K562 (cell line): ENCODE results near the gene BORCS5. TPM values are rescaled to one million over a fixed set of nuclear protein-coding genes. Genes with fewer than 3 reads are reported as not detected.

Experiments
- ATAC-seq: fragments of 200-7000 bp; cut with Tn5 transposase; 3 replicates; pipeline ENCODE4 v1.9.1; 2020; ENCODE audit warnings: moderate library complexity
- BruUV-seq: library from RNA; stranded (reverse); fragments of 400-500 nt; replicated peaks from 2 replicates; lab custom pipeline; 2021; lab: Mats Ljungman, UMichigan
- CTCF ChIA-PET: fragments of 300-600 bp; formaldehyde crosslinking; extraction: SDS; loops from one replicate; lab custom pipeline; 2021; ENCODE audit warnings: low intra/inter-chr PET ratio; lab: Yijun Ruan, JAX
- POLR2A ChIA-PET: fragments of 300-600, 350-650 bp; sonication (Branson Sonifier 250); formaldehyde crosslinking; extraction: SDS; loops from one replicate; lab custom pipeline; 2021; ENCODE audit warnings: antibody characterized with exemption, inconsistent platforms; lab: Yijun Ruan, JAX
- DNase-seq, 4 experiments: peaks; one replicate each; pipeline versions ENCODE4 v3.0.0 to v3.0.0-alpha.2; 2011 to 2018; ENCODE audit warnings: low spot score in 3 of 4, mixed read lengths in 3 of 4; ENCODE audit errors: extremely low read depth in 1 of 4
- FAIRE-seq: peaks from 2 replicates; lab custom pipeline; 2011; peaks lifted over from hg19 to GRCh38; lab: Jason Lieb, UNC
- H2AFZ ChIP-seq: 2 replicates; pipeline ENCODE4 v1.6.0; 2011; ENCODE audit warnings: low read depth, low read length, control low read depth, inconsistent platforms
- H3K27ac ChIP-seq: fragments of 200-600 bp; 3 replicates; pipeline ENCODE4 v1.8.0; 2011; ENCODE audit warnings: low read depth, mild to moderate bottlenecking, control low read depth, inconsistent platforms, low read length, moderate library complexity, mixed read lengths; ENCODE audit errors: extremely low read depth
- H3K27me3 ChIP-seq, 2 experiments: fragments of 300-600 bp in 1 of 2; 2 replicates in 1 of 2; 3 replicates in 1 of 2; pipeline versions ENCODE4 v1.6.0 to v1.8.0; 2011; ENCODE audit warnings: inconsistent platforms in 2 of 2, low read length in 2 of 2, mild to moderate bottlenecking in 1 of 2, mixed read lengths in 1 of 2, moderate library complexity in 1 of 2; ENCODE audit not compliant: control insufficient read depth in 2 of 2, insufficient read depth in 2 of 2
- H3K36me3 ChIP-seq: fragments of 300-600 bp; 3 replicates; pipeline ENCODE4 v1.8.0; 2011; ENCODE audit warnings: mild to moderate bottlenecking, low read length, inconsistent platforms; ENCODE audit not compliant: control insufficient read depth, insufficient read depth
- H3K4me1 ChIP-seq, 2 experiments: fragments of 200-600 bp in 1 of 2; replicated peaks in 1 of 2; 2 replicates in 1 of 2; 3 replicates in 1 of 2; pipeline versions ENCODE4 v1.5.1 to v1.8.0; 2011; ENCODE audit warnings: inconsistent platforms in 2 of 2, low read length in 2 of 2, mild to moderate bottlenecking in 1 of 2, mixed read lengths in 1 of 2, moderate library complexity in 1 of 2; ENCODE audit not compliant: control insufficient read depth in 2 of 2, insufficient read depth in 2 of 2
- H3K4me2 ChIP-seq: 2 replicates; pipeline ENCODE4 v1.6.1; 2011; ENCODE audit warnings: low read length, control low read depth, inconsistent platforms, mixed read lengths; ENCODE audit not compliant: insufficient read depth
- H3K4me3 ChIP-seq: fragments of 200-600 bp; sonication (generic), shearing (Covaris generic); 2 replicates; pipeline ENCODE4 v1.5.1; 2016; ENCODE audit warnings: control low read depth, inconsistent platforms
- H3K79me2 ChIP-seq: fragments of 200-600 bp; 3 replicates; pipeline ENCODE4 v1.8.0; 2011; ENCODE audit warnings: low read length, inconsistent platforms; ENCODE audit not compliant: control insufficient read depth, insufficient read depth
- H3K9ac ChIP-seq, 2 experiments: 2 replicates each; pipeline versions ENCODE4 v1.6.0 to v1.6.1; 2011; ENCODE audit warnings: low read depth in 2 of 2, low read length in 2 of 2, control low read depth in 1 of 2, inconsistent platforms in 1 of 2, mild to moderate bottlenecking in 1 of 2, mixed read lengths in 1 of 2; ENCODE audit not compliant: insufficient read depth in 1 of 2
- H3K9me1 ChIP-seq: one replicate; pipeline ENCODE4 v1.6.0; 2011; ENCODE audit warnings: inconsistent platforms, mild to moderate bottlenecking, low read length, moderate library complexity; ENCODE audit not compliant: control insufficient read depth, insufficient read depth
- H3K9me3 ChIP-seq: replicated peaks from 2 replicates; pipeline ENCODE4 v1.5.1; 2011; ENCODE audit warnings: low read depth, low read length, inconsistent platforms; ENCODE audit not compliant: control insufficient read depth, insufficient read depth
- H4K20me1 ChIP-seq: replicated peaks from 2 replicates; pipeline ENCODE4 v1.6.1; 2011; ENCODE audit warnings: low read length, inconsistent platforms, mixed read lengths; ENCODE audit not compliant: control insufficient read depth, insufficient read depth
- ZNF282 ChIP-seq: sonication (generic); formaldehyde crosslinking; IDR thresholded peaks from 2 replicates; pipeline ENCODE4 v1.8.1; 2023; ENCODE audit warnings: missing genetic modification reagents
- ZNF561 ChIP-seq: fragments of 450-650 bp; formaldehyde crosslinking; conservative IDR thresholded peaks from 2 replicates; pipeline ENCODE4 v1.4.0; 2020; ENCODE audit warnings: mild to moderate bottlenecking, moderate library complexity
- WGBS: fragments of 100-300 bp; shearing (Covaris generic); methylation state at CpG from one replicate; pipeline ENCODE4 v1.1.6; 2016; ENCODE audit warnings: low coverage, mixed read lengths; ENCODE audit not compliant: insufficient coverage; ENCODE audit errors: missing lambda C conversion rate; 5-methylcytosine and 5-hydroxymethylcytosine counted together
- in situ Hi-C: fragments of 300-500 bp; cut with MboI; formaldehyde crosslinking; loops from 4 replicates; pipeline ENCODE4 v1.15.0; 2018; ENCODE audit warnings: inconsistent platforms, mixed read lengths
- intact Hi-C: fragments of 100-400 bp; cut with micrococcal nuclease; formaldehyde crosslinking; loops from 2 replicates; pipeline ENCODE4 v1.14.2; 2022
- polyA plus RNA-seq, 8 experiments: library from polyadenylated mRNA; depleted of rRNA in 4 of 8; stranded (reverse) in 5 of 8; unstranded in 3 of 8; fragments of >200 nt; fragmentation: Nextera tagmentation in 2 of 8; fragmentation: Illumina TruSeq in 1 of 8; extraction: Ambion mirVana in 2 of 8; extraction: Trizol in 1 of 8; gene quantifications; 2 replicates each; pipeline versions ENCODE4 v1.2.1 to v1.2.3, GENCODE V29; 2011 to 2014; ENCODE audit warnings: inconsistent platforms in 1 of 8, missing spikeins in 1 of 8
- total RNA-seq, 7 experiments: library from RNA; depleted of rRNA in 6 of 7; stranded (reverse); fragments of >200 nt in 6 of 7; fragmentation: Illumina TruSeq in 2 of 7; extraction: Trizol in 2 of 7; gene quantifications; 2 replicates each; pipeline versions ENCODE4 v1.2.1 to v1.2.3, GENCODE V29; 2011 to 2021; ENCODE audit warnings: low replicate concordance in 1 of 7
- TF ChIP-seq, protein P1 (sequence below), 2 experiments: IDR thresholded peaks; 2 replicates each; pipeline ENCODE4 v1.6.1; 2012; ENCODE audit warnings: improper control_type of control experiment in 2 of 2, low read depth in 2 of 2, low read length in 2 of 2, borderline replicate concordance in 1 of 2
- TF ChIP-seq, protein P2 (sequence below), 2 experiments: fragments of 450-650 bp; IDR thresholded peaks; 2 replicates each; pipeline ENCODE4 v1.6.1; 2018; ENCODE audit warnings: mild to moderate bottlenecking in 2 of 2, low read depth in 1 of 2; ENCODE audit not compliant: partially characterized antibody in 2 of 2

BORCS5 gene
- total and polyA plus RNA-seq, 9 of the 15 experiments (the other 6 are each of a cell fraction or from before 2014, with no cell fraction given), result 0.31 to 12.4 (median 6.6) TPM

- CTCF ChIA-PET, result no interaction called here
- Histone ChIP-seq H3K4me1 (no peaks in the 10 kb centered on the region), H3K27me3 (no peaks in the 10 kb centered on the region), H3K4me3 (no peak overlapping the region), H3K79me2 (no peaks in the 10 kb centered on the region), H4K20me1 (no peaks in the 10 kb centered on the region), H3K4me2 (no peak overlapping the region), H3K36me3 (peaks cover 34% of the 10 kb centered on the region), H2AFZ (no peak overlapping the region), H3K9me3 (no peaks in the 10 kb centered on the region), H3K27ac (no peak overlapping the region), H3K9me1 (no peaks in the 10 kb centered on the region), H3K9ac (no peak overlapping the region)
- ATAC-seq (no peak), DNase-seq (no peak), FAIRE-seq (no peak)
- WGBS, result 88% methylated on average over 6 of the region's 6 CpGs
- no TSS peak for BruUV-seq
- in situ Hi-C loops, result no loop called here
- TF ChIP-seq, protein P1, sequence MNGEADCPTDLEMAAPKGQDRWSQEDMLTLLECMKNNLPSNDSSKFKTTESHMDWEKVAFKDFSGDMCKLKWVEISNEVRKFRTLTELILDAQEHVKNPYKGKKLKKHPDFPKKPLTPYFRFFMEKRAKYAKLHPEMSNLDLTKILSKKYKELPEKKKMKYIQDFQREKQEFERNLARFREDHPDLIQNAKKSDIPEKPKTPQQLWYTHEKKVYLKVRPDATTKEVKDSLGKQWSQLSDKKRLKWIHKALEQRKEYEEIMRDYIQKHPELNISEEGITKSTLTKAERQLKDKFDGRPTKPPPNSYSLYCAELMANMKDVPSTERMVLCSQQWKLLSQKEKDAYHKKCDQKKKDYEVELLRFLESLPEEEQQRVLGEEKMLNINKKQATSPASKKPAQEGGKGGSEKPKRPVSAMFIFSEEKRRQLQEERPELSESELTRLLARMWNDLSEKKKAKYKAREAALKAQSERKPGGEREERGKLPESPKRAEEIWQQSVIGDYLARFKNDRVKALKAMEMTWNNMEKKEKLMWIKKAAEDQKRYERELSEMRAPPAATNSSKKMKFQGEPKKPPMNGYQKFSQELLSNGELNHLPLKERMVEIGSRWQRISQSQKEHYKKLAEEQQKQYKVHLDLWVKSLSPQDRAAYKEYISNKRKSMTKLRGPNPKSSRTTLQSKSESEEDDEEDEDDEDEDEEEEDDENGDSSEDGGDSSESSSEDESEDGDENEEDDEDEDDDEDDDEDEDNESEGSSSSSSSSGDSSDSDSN (IDR thresholded peaks at IDR 0.05; ENCODE audit: borderline replicate concordance in 1 of 2, low read depth in 2 of 2, low read length in 2 of 2), result no peak
- no peak for TF ChIP-seq ZNF282 (CRISPR knock-in tag)
- no peak for TF ChIP-seq ZNF561 (CRISPR knock-in tag)
- TF ChIP-seq, protein P2, sequence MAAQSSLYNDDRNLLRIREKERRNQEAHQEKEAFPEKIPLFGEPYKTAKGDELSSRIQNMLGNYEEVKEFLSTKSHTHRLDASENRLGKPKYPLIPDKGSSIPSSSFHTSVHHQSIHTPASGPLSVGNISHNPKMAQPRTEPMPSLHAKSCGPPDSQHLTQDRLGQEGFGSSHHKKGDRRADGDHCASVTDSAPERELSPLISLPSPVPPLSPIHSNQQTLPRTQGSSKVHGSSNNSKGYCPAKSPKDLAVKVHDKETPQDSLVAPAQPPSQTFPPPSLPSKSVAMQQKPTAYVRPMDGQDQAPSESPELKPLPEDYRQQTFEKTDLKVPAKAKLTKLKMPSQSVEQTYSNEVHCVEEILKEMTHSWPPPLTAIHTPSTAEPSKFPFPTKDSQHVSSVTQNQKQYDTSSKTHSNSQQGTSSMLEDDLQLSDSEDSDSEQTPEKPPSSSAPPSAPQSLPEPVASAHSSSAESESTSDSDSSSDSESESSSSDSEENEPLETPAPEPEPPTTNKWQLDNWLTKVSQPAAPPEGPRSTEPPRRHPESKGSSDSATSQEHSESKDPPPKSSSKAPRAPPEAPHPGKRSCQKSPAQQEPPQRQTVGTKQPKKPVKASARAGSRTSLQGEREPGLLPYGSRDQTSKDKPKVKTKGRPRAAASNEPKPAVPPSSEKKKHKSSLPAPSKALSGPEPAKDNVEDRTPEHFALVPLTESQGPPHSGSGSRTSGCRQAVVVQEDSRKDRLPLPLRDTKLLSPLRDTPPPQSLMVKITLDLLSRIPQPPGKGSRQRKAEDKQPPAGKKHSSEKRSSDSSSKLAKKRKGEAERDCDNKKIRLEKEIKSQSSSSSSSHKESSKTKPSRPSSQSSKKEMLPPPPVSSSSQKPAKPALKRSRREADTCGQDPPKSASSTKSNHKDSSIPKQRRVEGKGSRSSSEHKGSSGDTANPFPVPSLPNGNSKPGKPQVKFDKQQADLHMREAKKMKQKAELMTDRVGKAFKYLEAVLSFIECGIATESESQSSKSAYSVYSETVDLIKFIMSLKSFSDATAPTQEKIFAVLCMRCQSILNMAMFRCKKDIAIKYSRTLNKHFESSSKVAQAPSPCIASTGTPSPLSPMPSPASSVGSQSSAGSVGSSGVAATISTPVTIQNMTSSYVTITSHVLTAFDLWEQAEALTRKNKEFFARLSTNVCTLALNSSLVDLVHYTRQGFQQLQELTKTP (IDR thresholded peaks at IDR 0.05; ENCODE audit: low read depth in 1 of 2, partially characterized antibody in 2 of 2), result no peak
- POLR2A ChIA-PET, result interaction anchor here (1.6 kb wide), 1 partner anchor 23 kb away, joined by 3 read pairs; no protein-coding TSS in a partner anchor
- intact Hi-C loops, result no loop called here
These were observed 126.1 kb downstream of the BORCS5 start for GRCh38 chr12:12482959-12483358.
